Measurements from ENCODE around the gene SOX13.

DNA sequence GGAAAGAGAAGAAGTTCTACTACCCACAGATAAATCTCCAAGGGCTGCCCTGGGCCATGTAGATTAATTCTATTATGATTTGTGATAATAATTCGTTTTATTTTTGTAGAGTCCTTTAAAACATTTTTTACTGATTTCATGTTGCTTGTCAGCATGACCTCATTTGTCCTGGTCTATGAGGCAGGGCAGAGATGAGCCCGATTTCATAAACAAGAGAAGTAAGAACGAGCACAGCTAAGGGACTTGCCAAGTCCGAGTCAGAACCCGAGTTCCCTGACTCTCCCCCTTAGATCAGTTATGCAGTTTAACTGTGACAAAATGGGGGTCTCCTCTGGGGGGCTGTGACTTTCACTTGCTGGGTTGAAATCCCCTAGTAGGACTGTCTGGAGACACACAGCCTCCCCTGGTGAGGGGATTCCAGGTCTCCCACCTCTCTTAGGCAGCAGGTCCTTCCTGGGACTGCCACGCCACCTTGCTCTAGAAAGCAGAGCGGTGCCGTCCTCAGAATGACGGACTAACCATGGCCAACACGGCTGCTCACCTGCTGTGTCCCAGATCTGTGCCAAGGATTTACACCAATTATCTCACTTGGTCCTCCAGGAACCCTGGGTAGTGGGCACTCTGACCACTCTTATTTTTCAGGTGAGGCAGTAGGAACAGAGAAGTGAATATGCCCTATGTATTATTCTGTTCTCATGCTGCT, 31.0 kb upstream of the SOX13 start:
- TF ChIP-seq, protein P1, sequence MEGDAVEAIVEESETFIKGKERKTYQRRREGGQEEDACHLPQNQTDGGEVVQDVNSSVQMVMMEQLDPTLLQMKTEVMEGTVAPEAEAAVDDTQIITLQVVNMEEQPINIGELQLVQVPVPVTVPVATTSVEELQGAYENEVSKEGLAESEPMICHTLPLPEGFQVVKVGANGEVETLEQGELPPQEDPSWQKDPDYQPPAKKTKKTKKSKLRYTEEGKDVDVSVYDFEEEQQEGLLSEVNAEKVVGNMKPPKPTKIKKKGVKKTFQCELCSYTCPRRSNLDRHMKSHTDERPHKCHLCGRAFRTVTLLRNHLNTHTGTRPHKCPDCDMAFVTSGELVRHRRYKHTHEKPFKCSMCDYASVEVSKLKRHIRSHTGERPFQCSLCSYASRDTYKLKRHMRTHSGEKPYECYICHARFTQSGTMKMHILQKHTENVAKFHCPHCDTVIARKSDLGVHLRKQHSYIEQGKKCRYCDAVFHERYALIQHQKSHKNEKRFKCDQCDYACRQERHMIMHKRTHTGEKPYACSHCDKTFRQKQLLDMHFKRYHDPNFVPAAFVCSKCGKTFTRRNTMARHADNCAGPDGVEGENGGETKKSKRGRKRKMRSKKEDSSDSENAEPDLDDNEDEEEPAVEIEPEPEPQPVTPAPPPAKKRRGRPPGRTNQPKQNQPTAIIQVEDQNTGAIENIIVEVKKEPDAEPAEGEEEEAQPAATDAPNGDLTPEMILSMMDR (IDR thresholded peaks at IDR 0.05): no peak
- TF ChIP-seq ZFX (IDR thresholded peaks at IDR 0.05; ENCODE audit: borderline replicate concordance): no peak
